IPS DF 19.7 (cell line): Measurements from ENCODE around the gene TFB2M.
"Not testable (repeated sequence)": the region's sequence is repeated elsewhere in the genome, so short reads cannot be mapped to it uniquely, and the experiment has no call there.

Experiments used
- DNase-seq: peaks from one replicate; pipeline ENCODE4 v3.0.0-alpha.2; 2013; ENCODE audit warnings: low read depth, low spot score

Gene TFB2M

GRCh38 chr1:246582301-246583055 lies 16.4 kb upstream of the TFB2M start:
- no peak for DNase-seq

GRCh38 chr1:246580497-246581370 lies 14.7 kb upstream of the TFB2M start:
- no peak for DNase-seq

- no peak for DNase-seq
Observed at GRCh38 chr1:246579818-246580217, 13.8 kb upstream of the TFB2M start.

GRCh38 chr1:246577720-246578106 lies 11.7 kb upstream of the TFB2M start:
- DNase-seq = no peak

- DNase-seq = no peak
Observed at GRCh38 chr1:246577082-246577719, 11.1 kb upstream of the TFB2M start.

- no peak for DNase-seq
Observed at GRCh38 chr1:246576709-246577032, 10.6 kb upstream of the TFB2M start.

- no peak for DNase-seq
Observed at GRCh38 chr1:246573491-246573890, 7.4 kb upstream of the TFB2M start.

- DNase-seq = no peak
Observed at GRCh38 chr1:246572785-246573184, 6.7 kb upstream of the TFB2M start.

- DNase-seq = no peak
Observed at GRCh38 chr1:246571953-246572352, 5.9 kb upstream of the TFB2M start.

GRCh38 chr1:246571309-246571708 lies 5.2 kb upstream of the TFB2M start:
- DNase-seq = not testable (repeated sequence)

- no peak for DNase-seq
Observed at GRCh38 chr1:246569248-246570238, 3.5 kb upstream of the TFB2M start.

- DNase-seq = no peak
Observed at GRCh38 chr1:246567646-246568235, 1.7 kb upstream of the TFB2M start.

- no peak for DNase-seq
Observed at GRCh38 chr1:246566813-246567645, 968 bp upstream of the TFB2M start.

GRCh38 chr1:246565751-246566127 lies 322 bp downstream of the TFB2M start:
- DNase-seq = peak; percentile 3

- no peak for DNase-seq
Observed at GRCh38 chr1:246564839-246565750, 966 bp downstream of the TFB2M start.

- DNase-seq = not testable (repeated sequence)
Observed at GRCh38 chr1:246560833-246561232, 5.2 kb downstream of the TFB2M start.

GRCh38 chr1:246559310-246559709 lies 6.8 kb downstream of the TFB2M start:
- DNase-seq = no peak

GRCh38 chr1:246558041-246558440 lies 8.0 kb downstream of the TFB2M start:
- no peak for DNase-seq

- no peak for DNase-seq
Observed at GRCh38 chr1:246554201-246554600, 11.9 kb downstream of the TFB2M start.
